Endothelial cell of umbilical vein (primary cell): ENCODE measurements around the gene GNB1L. TPM values are rescaled to one million over a fixed set of nuclear protein-coding genes. Genes with fewer than 3 reads are reported as not detected.

Experiments used
- BruUV-seq: library from RNA; stranded (reverse); fragments of 400-500 nt; replicated peaks from 2 replicates; lab custom pipeline; 2021; lab: Mats Ljungman, UMichigan
- CTCF ChIA-PET: fragments of 300-600, 350-600 bp; sonication (Branson Sonifier 250); formaldehyde crosslinking; loops from one replicate; lab custom pipeline; 2021; ENCODE audit warnings: antibody characterized with exemption, inconsistent platforms; lab: Charles Lee
- POLR2A ChIA-PET: fragments of 300-600, 350-600 bp; sonication (Branson Sonifier 250); formaldehyde crosslinking; loops from one replicate; lab custom pipeline; 2021; ENCODE audit warnings: antibody characterized with exemption, inconsistent platforms; lab: Charles Lee
- DNase-seq: peaks from one replicate; pipeline ENCODE4 v3.0.0-alpha.2; 2011; ENCODE audit warnings: low read depth, low spot score
- FAIRE-seq: peaks from 2 replicates; lab custom pipeline; 2011; peaks lifted over from hg19 to GRCh38; lab: Jason Lieb, UNC
- H2AFZ ChIP-seq: 2 replicates; pipeline ENCODE4 v1.6.0; 2012; ENCODE audit warnings: low read depth, low read length, control low read depth, inconsistent platforms
- H3K27ac ChIP-seq: 2 replicates; pipeline ENCODE4 v1.5.1; 2011; ENCODE audit warnings: low read depth, mild to moderate bottlenecking, control low read depth, low read length, moderate library complexity; ENCODE audit not compliant: insufficient read depth
- H3K27me3 ChIP-seq, 2 experiments: 2 replicates each; pipeline versions ENCODE4 v1.6.0 to v1.6.1; 2011; ENCODE audit warnings: low read length in 2 of 2, mixed read lengths in 1 of 2; ENCODE audit not compliant: control insufficient read depth in 2 of 2, insufficient read depth in 2 of 2
- H3K36me3 ChIP-seq, 2 experiments: 2 replicates in 1 of 2; 3 replicates in 1 of 2; pipeline ENCODE4 v1.5.1; 2011; ENCODE audit warnings: low read length in 2 of 2, mild to moderate bottlenecking in 1 of 2, moderate library complexity in 1 of 2; ENCODE audit not compliant: control insufficient read depth in 2 of 2, insufficient read depth in 2 of 2; ENCODE audit errors: extremely low read depth in 1 of 2
- H3K4me1 ChIP-seq: 3 replicates; pipeline ENCODE4 v1.5.1; 2011; ENCODE audit warnings: mild to moderate bottlenecking, low read length; ENCODE audit not compliant: control insufficient read depth, insufficient read depth; ENCODE audit errors: extremely low read depth
- H3K4me2 ChIP-seq: 2 replicates; pipeline ENCODE4 v1.6.1; 2011; ENCODE audit warnings: low read length, control low read depth, mixed read lengths; ENCODE audit not compliant: insufficient read depth
- H3K4me3 ChIP-seq, 3 experiments: fragments of 200-600 bp in 1 of 3; sonication (generic), shearing (Covaris generic) in 1 of 3; replicated peaks in 1 of 3; 2 replicates each; pipeline ENCODE4 v1.5.1; 2011 to 2016; ENCODE audit warnings: control low read depth in 3 of 3, low read length in 3 of 3, mild to moderate bottlenecking in 2 of 3, inconsistent platforms in 1 of 3, low read depth in 1 of 3, moderate library complexity in 1 of 3; ENCODE audit not compliant: insufficient read depth in 1 of 3
- H3K79me2 ChIP-seq: 2 replicates; pipeline ENCODE4 v1.6.0; 2012; ENCODE audit warnings: low read length, inconsistent platforms; ENCODE audit not compliant: control insufficient read depth, insufficient read depth
- H3K9ac ChIP-seq: replicated peaks from 2 replicates; pipeline ENCODE3; 2011; ENCODE audit warnings: low read length, control low read depth; ENCODE audit not compliant: insufficient read depth; ENCODE audit errors: extremely low read depth
- H3K9me1 ChIP-seq: replicated peaks from 3 replicates; pipeline ENCODE4 v1.6.0; 2011; ENCODE audit warnings: mild to moderate bottlenecking, low read length; ENCODE audit not compliant: control insufficient read depth, insufficient read depth; ENCODE audit errors: extremely low read depth
- H3K9me3 ChIP-seq: replicated peaks from 2 replicates; pipeline ENCODE4 v1.5.1; 2012; ENCODE audit warnings: low read length, inconsistent platforms; ENCODE audit not compliant: control insufficient read depth, insufficient read depth
- H4K20me1 ChIP-seq: replicated peaks from 2 replicates; pipeline ENCODE3; 2011; ENCODE audit warnings: mild to moderate bottlenecking, low read length; ENCODE audit not compliant: control insufficient read depth, insufficient read depth; ENCODE audit errors: extremely low read depth
- CTCF ChIP-seq, 2 donors: IDR thresholded peaks; 1 replicate in 1 of 2; 2 replicates in 1 of 2; pipeline ENCODE4 v1.5.1; 2011; ENCODE audit warnings: low read length in 2 of 2, mild to moderate bottlenecking in 2 of 2, moderate library complexity in 2 of 2, control low read depth in 1 of 2, inconsistent platforms in 1 of 2, low read depth in 1 of 2; ENCODE audit not compliant: insufficient read depth in 1 of 2; ENCODE audit errors: extremely low read depth in 1 of 2
- EZH2 ChIP-seq: IDR thresholded peaks from 2 replicates; pipeline ENCODE4 v1.6.1; 2012; ENCODE audit warnings: borderline replicate concordance, low read depth, mild to moderate bottlenecking, moderate library complexity, low read length, inconsistent platforms; ENCODE audit not compliant: severe bottlenecking
- FOS ChIP-seq: IDR thresholded peaks from 2 replicates; pipeline ENCODE4 v1.6.1; 2011; ENCODE audit warnings: mild to moderate bottlenecking, low read length, moderate library complexity, borderline replicate concordance; ENCODE audit not compliant: insufficient read depth
- GATA2 ChIP-seq: IDR thresholded peaks from 2 replicates; pipeline ENCODE4 v1.7.0; 2011; ENCODE audit warnings: low read depth, mild to moderate bottlenecking, moderate library complexity, mixed read lengths, low read length; ENCODE audit not compliant: insufficient read length, insufficient read depth
- JUN ChIP-seq: IDR thresholded peaks from 2 replicates; pipeline ENCODE4 v1.6.1; 2011; ENCODE audit warnings: borderline replicate concordance, low read depth; ENCODE audit not compliant: insufficient read length, insufficient read depth
- MYC ChIP-seq: IDR thresholded peaks from one replicate; pipeline ENCODE4 v1.6.1; 2011; ENCODE audit warnings: mild to moderate bottlenecking, low read depth, low read length
- POLR2A ChIP-seq: IDR thresholded peaks from 2 replicates; pipeline ENCODE4 v1.6.1; 2012; ENCODE audit warnings: low read depth, mild to moderate bottlenecking, control low read depth, low read length
- POLR2AphosphoS5 ChIP-seq: IDR thresholded peaks from 2 replicates; pipeline ENCODE4 v1.6.1; 2012; ENCODE audit warnings: low read depth, mild to moderate bottlenecking, control low read depth, low read length, moderate library complexity; ENCODE audit not compliant: insufficient read depth
- dilution Hi-C: fragments of 300-500 bp; cut with MboI; formaldehyde crosslinking; loops from one replicate; pipeline ENCODE4 v1.15.0; 2019; ENCODE audit warnings: low sequenced_read_pairs; ENCODE audit not compliant: extremely low pct_ligation_motif_present
- intact Hi-C: fragments of 100-400 bp; cut with micrococcal nuclease; formaldehyde crosslinking; loops from one replicate; pipeline ENCODE4 v1.10.0; 2022
- polyA plus RNA-seq, 4 experiments: library from polyadenylated mRNA; depleted of rRNA in 3 of 4; stranded (reverse) in 3 of 4; unstranded in 1 of 4; fragments of >200 nt; gene quantifications; 2 replicates each; pipeline versions ENCODE4 v1.2.1 to v1.2.3, GENCODE V29; 2011 to 2012; ENCODE audit warnings: missing spikeins in 1 of 4
- total RNA-seq: library from RNA; stranded (reverse); gene quantifications from 2 replicates; pipeline ENCODE4 v1.2.3, GENCODE V29; 2021
- TF ChIP-seq, protein P1 (sequence below): IDR thresholded peaks from 2 replicates; pipeline ENCODE4 v1.6.1; 2011; ENCODE audit not compliant: insufficient read depth, insufficient read length

GNB1L gene
- total and polyA plus RNA-seq, 2 donors (not counting 3 experiments of a cell fraction or from before 2014, with no cell fraction given), result 5.4 to 5.9 TPM

- no peaks in the 10 kb centered on the region for H3K27me3 ChIP-seq
- H3K9me1 ChIP-seq, result no peaks in the 10 kb centered on the region
- no peak for DNase-seq
- H4K20me1 ChIP-seq, result no peaks in the 10 kb centered on the region
- H3K36me3 ChIP-seq, result no peaks in the 10 kb centered on the region
- H3K4me3 ChIP-seq, result no peak overlapping the region
- H3K27ac ChIP-seq, result no peak overlapping the region
- H3K4me1 ChIP-seq, result peaks cover 9% of the 10 kb centered on the region
- TF ChIP-seq MYC (no peak), GATA2 (no peak), POLR2AphosphoS5 (no peak), JUN (no peak), EZH2 (no peak), CTCF (IDR thresholded peaks at IDR 0.05; ENCODE audit: extremely low read depth in 1 of 2, insufficient read depth in 1 of 2, low read depth in 1 of 2, low read length in 2 of 2) (no peak), FOS (no peak), POLR2A (no peak)
- TF ChIP-seq, protein P1, sequence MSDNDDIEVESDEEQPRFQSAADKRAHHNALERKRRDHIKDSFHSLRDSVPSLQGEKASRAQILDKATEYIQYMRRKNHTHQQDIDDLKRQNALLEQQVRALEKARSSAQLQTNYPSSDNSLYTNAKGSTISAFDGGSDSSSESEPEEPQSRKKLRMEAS, result no peak
- ChIA-PET POLR2A (no interaction called here), CTCF (interaction anchor here (0.6 to 2.4 kb wide), 5 partner anchors 11 to 168 kb away, joined by 3 to 15 read pairs (median 4); no protein-coding TSS in a partner anchor)
- H3K9ac ChIP-seq, result no peak overlapping the region
- dilution Hi-C loops (no loop called here), intact Hi-C loops (no loop called here)
- no peak overlapping the region for H2AFZ ChIP-seq
- no peak for FAIRE-seq
- no peak overlapping the region for H3K4me2 ChIP-seq
- BruUV-seq, result no TSS peak
- no peaks in the 10 kb centered on the region for H3K79me2 ChIP-seq
- H3K9me3 ChIP-seq, result no peaks in the 10 kb centered on the region
Measured at GRCh38 chr22:19742160-19743066, 112.3 kb downstream of the GNB1L start.
